Measurements from ENCODE around the gene MBD3L3. TPM values are rescaled to one million over a fixed set of nuclear protein-coding genes. Genes with fewer than 3 reads are reported as not detected.

The MBD3L3 gene
- total RNA-seq, 3 donors from 2014 or later (not counting 1 experiment from before 2014, with no cell fraction given), result not detected

- no peaks in the 10 kb centered on the region for H3K27me3 ChIP-seq (ENCODE audit: control insufficient read depth, insufficient read depth, low read length)
- Mint-ChIP-seq H3K36me3 (peaks cover 7% of the 10 kb centered on the region), H3K27ac (peak overlapping the region; percentile 86 to 97), H3K4me3 (peak overlapping the region; percentile 86), H3K27me3 (ENCODE audit: low read depth in 2 of 2) (no peaks in the 10 kb centered on the region), H3K9me3 (peaks cover 6 to 10% of the 10 kb centered on the region in 2 donors), H3K4me1 (peaks cover 10 to 20% of the 10 kb centered on the region in 2 donors)
- intact Hi-C loops (cut with micrococcal nuclease), result no loop called here
- peaks cover 47% of the 10 kb centered on the region for H3K9me3 ChIP-seq (ENCODE audit: control insufficient read depth, insufficient read depth, low read length)
- H3K4me3 ChIP-seq (ENCODE audit: low read length), result no peak overlapping the region
- no peak for TF ChIP-seq CTCF (IDR thresholded peaks at IDR 0.05)
- H3K4me1 ChIP-seq (ENCODE audit: control insufficient read depth, insufficient read depth, low read length), result peaks cover 10% of the 10 kb centered on the region
- 100% methylated on average over 3 of the region's 3 CpGs for WGBS (ENCODE audit: insufficient coverage)
- H3K36me3 ChIP-seq (ENCODE audit: control insufficient read depth, insufficient read depth, low read length), result no peaks in the 10 kb centered on the region
- H3K27ac ChIP-seq (ENCODE audit: low read length), result no peak overlapping the region
- peak in 1 of 2 donors; percentile 20 for DNase-seq
- ATAC-seq, result no peak
Measured at GRCh38 chr19:7098096-7098495, 39.6 kb upstream of the MBD3L3 start.

GRCh38 chr19:7088999-7089398, 30.5 kb upstream of the MBD3L3 start:
- Histone ChIP-seq H3K4me1 (ENCODE audit: control insufficient read depth, insufficient read depth, low read length) (no peaks in the 10 kb centered on the region), H3K36me3 (ENCODE audit: control insufficient read depth, insufficient read depth, low read length) (peaks cover 3% of the 10 kb centered on the region), H3K9me3 (ENCODE audit: control insufficient read depth, insufficient read depth, low read length) (peaks cover 79% of the 10 kb centered on the region), H3K4me3 (ENCODE audit: low read length) (no peak overlapping the region), H3K27ac (ENCODE audit: low read length) (no peak overlapping the region), H3K27me3 (ENCODE audit: control insufficient read depth, insufficient read depth, low read length) (no peaks in the 10 kb centered on the region)
- 65% methylated on average over 6 of the region's 6 CpGs for WGBS (ENCODE audit: insufficient coverage)
- TF ChIP-seq CTCF (IDR thresholded peaks at IDR 0.05), result no peak
- peaks cover 18% of the 10 kb centered on the region for H3K36me3 Mint-ChIP-seq
- no peaks in the 10 kb centered on the region for H3K27me3 Mint-ChIP-seq (ENCODE audit: low read depth in 2 of 2)
- H3K4me1 Mint-ChIP-seq, result no peaks in the 10 kb centered on the region
- no peak overlapping the region for H3K4me3 Mint-ChIP-seq
- no peak for DNase-seq
- ATAC-seq, result no peak
- intact Hi-C loops (cut with micrococcal nuclease), result no loop called here
- peaks cover 7 to 10% of the 10 kb centered on the region in 2 donors for H3K9me3 Mint-ChIP-seq
- no peak overlapping the region for H3K27ac Mint-ChIP-seq

GRCh38 chr19:7083076-7083956, 24.8 kb upstream of the MBD3L3 start:
- Mint-ChIP-seq H3K27ac (no peak overlapping the region), H3K27me3 (ENCODE audit: low read depth in 2 of 2) (no peaks in the 10 kb centered on the region), H3K4me1 (no peaks in the 10 kb centered on the region), H3K36me3 (peaks cover 60% of the 10 kb centered on the region), H3K9me3 (peaks cover 13 to 16% of the 10 kb centered on the region in 2 donors), H3K4me3 (no peak overlapping the region)
- ATAC-seq (no peak), DNase-seq (no peak)
- Histone ChIP-seq H3K4me1 (ENCODE audit: control insufficient read depth, insufficient read depth, low read length) (no peaks in the 10 kb centered on the region), H3K36me3 (ENCODE audit: control insufficient read depth, insufficient read depth, low read length) (peaks cover 58% of the 10 kb centered on the region), H3K27me3 (ENCODE audit: control insufficient read depth, insufficient read depth, low read length) (no peaks in the 10 kb centered on the region), H3K27ac (ENCODE audit: low read length) (no peak overlapping the region), H3K9me3 (ENCODE audit: control insufficient read depth, insufficient read depth, low read length) (peaks cover 84% of the 10 kb centered on the region), H3K4me3 (ENCODE audit: low read length) (no peak overlapping the region)
- intact Hi-C loops (cut with micrococcal nuclease), result no loop called here
- TF ChIP-seq CTCF (IDR thresholded peaks at IDR 0.05), result no peak
- 98% methylated on average over 12 of the region's 15 CpGs for WGBS (ENCODE audit: insufficient coverage)
